CD4-positive, alpha-beta T cell (primary cell): ENCODE results near the gene TRDMT1. TPM values are rescaled to one million over a fixed set of nuclear protein-coding genes. Genes with fewer than 3 reads are reported as not detected.
A peak's percentile ranks its signal among the peaks of the same experiment; 100 is the strongest.

ENCODE experiments used
- ATAC-seq: fragments of 200-7000 bp; cut with Tn5 transposase; one replicate; pipeline ENCODE4 v1.10.0; 2022; ENCODE audit warnings: mild to moderate bottlenecking; ENCODE audit not compliant: poor library complexity
- CTCF ChIA-PET: fragments of 350-600 bp; sonication (Branson Sonifier 250); formaldehyde crosslinking; loops from one replicate; lab custom pipeline; 2021; ENCODE audit warnings: antibody characterized with exemption, inconsistent platforms; lab: Charles Lee
- POLR2A ChIA-PET: fragments of 350-600 bp; sonication (Branson Sonifier 250); formaldehyde crosslinking; loops from one replicate; lab custom pipeline; 2021; ENCODE audit warnings: antibody characterized with exemption, inconsistent platforms; lab: Charles Lee
- DNase-seq, 14 experiments: peaks; one replicate each; pipeline ENCODE4 v3.0.0-alpha.2; 2013 to 2020; ENCODE audit warnings: mixed read lengths in 2 of 14
- H3K27ac ChIP-seq, 2 donors: one replicate each; pipeline versions ENCODE4 v1.5.1 to v1.7.0; 2013; ENCODE audit warnings: low read length in 2 of 2, low read depth in 1 of 2, mild to moderate bottlenecking in 1 of 2
- H3K27me3 ChIP-seq, 2 experiments: 1 replicate in 1 of 2; 2 replicates in 1 of 2; pipeline versions ENCODE4 v1.6.1 to v1.7.0; 2013; ENCODE audit warnings: low read length in 2 of 2, control low read depth in 1 of 2, mild to moderate bottlenecking in 1 of 2, moderate library complexity in 1 of 2; ENCODE audit not compliant: insufficient read depth in 2 of 2, control insufficient read depth in 1 of 2
- H3K36me3 ChIP-seq: one replicate; pipeline ENCODE4 v1.6.1; 2013; ENCODE audit warnings: low read length, control low read depth; ENCODE audit not compliant: insufficient read depth
- H3K4me1 ChIP-seq: one replicate; pipeline ENCODE4 v1.6.1; 2013; ENCODE audit warnings: low read length, control low read depth; ENCODE audit not compliant: insufficient read depth
- H3K4me3 ChIP-seq: one replicate; pipeline ENCODE4 v1.5.1; 2013; ENCODE audit warnings: mild to moderate bottlenecking, low read length, moderate library complexity
- H3K9me3 ChIP-seq, 2 experiments: 1 replicate in 1 of 2; 2 replicates in 1 of 2; pipeline versions ENCODE4 v1.6.1 to v1.7.0; 2013; ENCODE audit warnings: low read length in 2 of 2, mild to moderate bottlenecking in 2 of 2, control low read depth in 1 of 2, moderate library complexity in 1 of 2; ENCODE audit not compliant: control insufficient read depth in 1 of 2, insufficient read depth in 1 of 2
- H3K27ac Mint-ChIP-seq: one replicate; pipeline ENCODE4 v1.8.0; 2020; ENCODE audit warnings: mixed read lengths
- H3K27me3 Mint-ChIP-seq: one replicate; pipeline ENCODE4 v1.8.0; 2021; ENCODE audit warnings: mixed read lengths
- H3K36me3 Mint-ChIP-seq: one replicate; pipeline ENCODE4 v1.8.0; 2021; ENCODE audit warnings: low read depth, mixed read lengths
- H3K4me1 Mint-ChIP-seq: one replicate; pipeline ENCODE4 v1.8.0; 2021; ENCODE audit warnings: low read depth, mixed read lengths
- H3K4me3 Mint-ChIP-seq: one replicate; pipeline ENCODE4 v1.8.0; 2020; ENCODE audit warnings: mild to moderate bottlenecking, mixed read lengths
- H3K9me3 Mint-ChIP-seq: one replicate; pipeline ENCODE4 v1.8.0; 2020; ENCODE audit warnings: mixed read lengths
- intact Hi-C, 2 experiments: fragments of 100-400 bp; cut with DNase I in 1 of 2; cut with micrococcal nuclease in 1 of 2; formaldehyde crosslinking; loops; one replicate each; pipeline versions ENCODE4 v1.15.1 to v1.9.0; 2023 to 2025; cut with DNase I, micrococcal nuclease
- total RNA-seq, 174 experiments: library from RNA in 2 of 174; stranded (reverse) in 2 of 174; gene quantifications; one replicate each; pipeline ENCODE4 v1.2.3 and lab custom pipeline; 2021 to 2026
- TF ChIP-seq, protein P1 (sequence below): fragments of 200-600 bp; IDR thresholded peaks from one replicate; pipeline ENCODE4 v1.8.0; 2022; ENCODE audit warnings: antibody characterized with exemption, mild to moderate bottlenecking

TRDMT1 gene
- total RNA-seq, 2 experiments from 2014 or later = 20.3 to 21.3 TPM

GRCh38 chr10:17222329-17222728, 20.9 kb upstream of the TRDMT1 start:
- H3K4me3 Mint-ChIP-seq = no peak overlapping the region
- no peaks in the 10 kb centered on the region for H3K9me3 Mint-ChIP-seq
- H3K27ac ChIP-seq = no peak overlapping the region
- H3K27me3 Mint-ChIP-seq = no peaks in the 10 kb centered on the region
- peaks cover 4% of the 10 kb centered on the region for H3K36me3 Mint-ChIP-seq
- ChIA-PET CTCF (no interaction called here), POLR2A (interaction anchor here (2.2 kb wide), 1 partner anchor 8 kb away, joined by 9 read pairs; no protein-coding TSS in a partner anchor)
- TF ChIP-seq, protein P1, sequence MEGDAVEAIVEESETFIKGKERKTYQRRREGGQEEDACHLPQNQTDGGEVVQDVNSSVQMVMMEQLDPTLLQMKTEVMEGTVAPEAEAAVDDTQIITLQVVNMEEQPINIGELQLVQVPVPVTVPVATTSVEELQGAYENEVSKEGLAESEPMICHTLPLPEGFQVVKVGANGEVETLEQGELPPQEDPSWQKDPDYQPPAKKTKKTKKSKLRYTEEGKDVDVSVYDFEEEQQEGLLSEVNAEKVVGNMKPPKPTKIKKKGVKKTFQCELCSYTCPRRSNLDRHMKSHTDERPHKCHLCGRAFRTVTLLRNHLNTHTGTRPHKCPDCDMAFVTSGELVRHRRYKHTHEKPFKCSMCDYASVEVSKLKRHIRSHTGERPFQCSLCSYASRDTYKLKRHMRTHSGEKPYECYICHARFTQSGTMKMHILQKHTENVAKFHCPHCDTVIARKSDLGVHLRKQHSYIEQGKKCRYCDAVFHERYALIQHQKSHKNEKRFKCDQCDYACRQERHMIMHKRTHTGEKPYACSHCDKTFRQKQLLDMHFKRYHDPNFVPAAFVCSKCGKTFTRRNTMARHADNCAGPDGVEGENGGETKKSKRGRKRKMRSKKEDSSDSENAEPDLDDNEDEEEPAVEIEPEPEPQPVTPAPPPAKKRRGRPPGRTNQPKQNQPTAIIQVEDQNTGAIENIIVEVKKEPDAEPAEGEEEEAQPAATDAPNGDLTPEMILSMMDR = no peak
- ATAC-seq = no peak
- H3K36me3 ChIP-seq = peaks cover 4% of the 10 kb centered on the region
- no peak for DNase-seq
- H3K4me3 ChIP-seq = no peak overlapping the region
- intact Hi-C loops = loop anchor here in 1 of 2 experiments (10.0 kb wide), 1 partner anchor 48 kb away; no protein-coding TSS in a partner anchor
- no peak overlapping the region for H3K27ac Mint-ChIP-seq
- H3K27me3 ChIP-seq = no peaks in the 10 kb centered on the region
- H3K4me1 ChIP-seq = peaks cover 13% of the 10 kb centered on the region
- H3K4me1 Mint-ChIP-seq = peaks cover 37% of the 10 kb centered on the region
- no peaks in the 10 kb centered on the region for H3K9me3 ChIP-seq

DNA sequence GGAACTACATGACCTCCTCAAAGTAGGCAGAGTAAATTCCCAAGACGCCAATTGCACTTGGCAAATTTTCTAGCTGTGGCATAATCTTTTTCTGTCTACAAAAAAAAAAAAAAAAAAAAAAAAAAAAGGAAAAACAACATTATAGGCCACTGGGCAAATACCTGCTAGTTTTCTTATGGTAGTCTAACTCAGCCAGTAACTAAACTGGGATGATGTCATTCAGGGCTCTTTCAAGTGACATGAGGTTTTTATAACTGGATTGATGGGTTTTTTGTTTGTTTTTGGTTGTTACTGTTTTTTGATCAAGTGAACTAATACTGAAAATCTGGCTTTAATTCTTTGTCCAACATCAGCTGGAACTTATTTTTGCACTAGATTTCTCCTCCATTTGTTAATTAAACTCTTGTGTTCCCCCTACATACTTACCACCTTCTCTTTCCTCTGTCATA, 19.2 kb upstream of the TRDMT1 start:
- peaks cover 32% of the 10 kb centered on the region for H3K4me1 Mint-ChIP-seq
- peak overlapping the region; percentile 18 for H3K27ac Mint-ChIP-seq

GRCh38 chr10:17219024-17219423, 17.6 kb upstream of the TRDMT1 start:
- intact Hi-C loops = no loop called here
- H3K4me1 ChIP-seq = peaks cover 8% of the 10 kb centered on the region
- H3K9me3 ChIP-seq = no peaks in the 10 kb centered on the region
- Mint-ChIP-seq H3K4me3 (no peak overlapping the region), H3K27me3 (no peaks in the 10 kb centered on the region), H3K4me1 (peaks cover 27% of the 10 kb centered on the region), H3K27ac (no peak overlapping the region), H3K9me3 (no peaks in the 10 kb centered on the region), H3K36me3 (peaks cover 14% of the 10 kb centered on the region)
- TF ChIP-seq, protein P1 = no peak
- ChIA-PET CTCF (interaction anchor here (1.0 to 1.9 kb wide), 3 partner anchors 8 to 12 kb away, joined by 3 to 6 read pairs (median 4); no protein-coding TSS in a partner anchor), POLR2A (interaction anchor here (1.0 kb wide), 1 partner anchor 9 kb away, joined by 4 read pairs; the partner anchor contains the start of gene VIM)
- DNase-seq (no peak), ATAC-seq (no peak)
- no peaks in the 10 kb centered on the region for H3K27me3 ChIP-seq
- peaks cover 9% of the 10 kb centered on the region for H3K36me3 ChIP-seq
- no peak overlapping the region for H3K4me3 ChIP-seq
- H3K27ac ChIP-seq = no peak overlapping the region

More for the DNA sequence above, 19.2 kb upstream of the TRDMT1 start:
- H3K9me3 Mint-ChIP-seq = no peaks in the 10 kb centered on the region
- Histone ChIP-seq H3K27me3 (no peaks in the 10 kb centered on the region), H3K9me3 (no peaks in the 10 kb centered on the region), H3K4me3 (no peak overlapping the region), H3K4me1 (peaks cover 9% of the 10 kb centered on the region), H3K36me3 (peaks cover 4% of the 10 kb centered on the region), H3K27ac (no peak overlapping the region)
- POLR2A ChIA-PET = interaction anchor here (2.2 kb wide), 1 partner anchor 9 kb away, joined by 9 read pairs; no protein-coding TSS in a partner anchor
- no peak overlapping the region for H3K4me3 Mint-ChIP-seq
- intact Hi-C loops = loop anchor here in 1 of 2 experiments (10.0 kb wide), 1 partner anchor 46 kb away; no protein-coding TSS in a partner anchor
- no peaks in the 10 kb centered on the region for H3K27me3 Mint-ChIP-seq
- CTCF ChIA-PET = interaction anchor here (1.2 to 1.9 kb wide), 2 partner anchors 10 to 15 kb away, joined by 4 to 6 read pairs; no protein-coding TSS in a partner anchor
- ATAC-seq (no peak), DNase-seq (no peak)
- TF ChIP-seq, protein P1 = no peak
- H3K36me3 Mint-ChIP-seq = peaks cover 9% of the 10 kb centered on the region
